ENCODE results near the gene SLC16A5.

SLC16A5 gene

DNA sequence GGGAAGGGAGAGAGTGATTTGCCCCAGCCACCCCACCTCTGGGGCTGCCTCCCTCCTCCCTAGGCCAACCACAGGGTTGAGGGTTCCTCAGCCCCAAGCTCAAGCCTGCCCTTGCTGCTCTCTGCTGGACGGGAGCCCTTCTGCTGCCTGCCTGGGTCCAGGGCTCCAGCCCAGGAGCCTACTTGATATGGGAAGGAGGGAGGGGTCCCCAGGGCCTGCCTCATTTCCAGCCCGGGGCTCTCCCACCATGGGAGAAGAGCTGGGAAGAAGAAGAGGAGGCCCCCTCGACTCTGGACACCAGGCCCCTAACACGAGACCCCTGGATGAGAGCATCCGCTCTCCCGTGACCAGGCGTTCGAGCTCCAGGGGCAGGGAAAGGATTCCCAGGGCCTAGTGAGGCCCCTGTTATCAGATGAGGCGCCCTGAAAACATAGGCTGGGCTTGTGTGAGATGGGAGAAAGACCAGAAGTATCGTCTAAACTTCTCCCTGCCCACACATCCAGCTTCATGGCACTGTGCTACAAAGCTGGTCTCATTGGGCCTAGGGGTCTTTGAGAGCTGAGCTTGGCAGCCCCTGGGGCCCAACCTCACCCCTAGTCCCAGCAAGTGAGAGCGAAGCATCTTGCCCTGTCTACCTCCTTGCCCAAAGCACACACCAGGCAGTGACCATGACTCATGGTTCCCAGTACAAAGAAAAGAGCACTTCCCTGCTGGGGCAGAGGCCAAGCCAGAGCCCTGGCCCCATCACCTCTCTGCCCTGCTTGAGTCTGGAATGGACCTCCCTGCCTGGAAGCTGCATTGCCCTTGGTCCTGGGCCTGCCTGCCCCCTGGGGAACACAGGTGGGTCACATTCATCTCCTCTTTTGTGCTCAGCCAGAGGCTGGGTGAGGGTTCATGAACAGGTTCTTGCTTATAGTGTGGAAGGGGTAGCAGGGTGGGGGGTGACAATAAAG lies 987 bp downstream of the SLC16A5 start:
- TF ChIP-seq, protein P1, sequence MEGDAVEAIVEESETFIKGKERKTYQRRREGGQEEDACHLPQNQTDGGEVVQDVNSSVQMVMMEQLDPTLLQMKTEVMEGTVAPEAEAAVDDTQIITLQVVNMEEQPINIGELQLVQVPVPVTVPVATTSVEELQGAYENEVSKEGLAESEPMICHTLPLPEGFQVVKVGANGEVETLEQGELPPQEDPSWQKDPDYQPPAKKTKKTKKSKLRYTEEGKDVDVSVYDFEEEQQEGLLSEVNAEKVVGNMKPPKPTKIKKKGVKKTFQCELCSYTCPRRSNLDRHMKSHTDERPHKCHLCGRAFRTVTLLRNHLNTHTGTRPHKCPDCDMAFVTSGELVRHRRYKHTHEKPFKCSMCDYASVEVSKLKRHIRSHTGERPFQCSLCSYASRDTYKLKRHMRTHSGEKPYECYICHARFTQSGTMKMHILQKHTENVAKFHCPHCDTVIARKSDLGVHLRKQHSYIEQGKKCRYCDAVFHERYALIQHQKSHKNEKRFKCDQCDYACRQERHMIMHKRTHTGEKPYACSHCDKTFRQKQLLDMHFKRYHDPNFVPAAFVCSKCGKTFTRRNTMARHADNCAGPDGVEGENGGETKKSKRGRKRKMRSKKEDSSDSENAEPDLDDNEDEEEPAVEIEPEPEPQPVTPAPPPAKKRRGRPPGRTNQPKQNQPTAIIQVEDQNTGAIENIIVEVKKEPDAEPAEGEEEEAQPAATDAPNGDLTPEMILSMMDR (IDR thresholded peaks at IDR 0.05; ENCODE audit: borderline replicate concordance, control extremely low read depth, extremely low read depth, insufficient read depth, missing control alignments), result peak; percentile 11
- in situ Hi-C loops (cut with MboI; ENCODE audit: low sequenced_read_pairs, unreplicated experiment), result no loop called here
- DNase-seq (ENCODE audit: low spot score), result no peak

DNA sequence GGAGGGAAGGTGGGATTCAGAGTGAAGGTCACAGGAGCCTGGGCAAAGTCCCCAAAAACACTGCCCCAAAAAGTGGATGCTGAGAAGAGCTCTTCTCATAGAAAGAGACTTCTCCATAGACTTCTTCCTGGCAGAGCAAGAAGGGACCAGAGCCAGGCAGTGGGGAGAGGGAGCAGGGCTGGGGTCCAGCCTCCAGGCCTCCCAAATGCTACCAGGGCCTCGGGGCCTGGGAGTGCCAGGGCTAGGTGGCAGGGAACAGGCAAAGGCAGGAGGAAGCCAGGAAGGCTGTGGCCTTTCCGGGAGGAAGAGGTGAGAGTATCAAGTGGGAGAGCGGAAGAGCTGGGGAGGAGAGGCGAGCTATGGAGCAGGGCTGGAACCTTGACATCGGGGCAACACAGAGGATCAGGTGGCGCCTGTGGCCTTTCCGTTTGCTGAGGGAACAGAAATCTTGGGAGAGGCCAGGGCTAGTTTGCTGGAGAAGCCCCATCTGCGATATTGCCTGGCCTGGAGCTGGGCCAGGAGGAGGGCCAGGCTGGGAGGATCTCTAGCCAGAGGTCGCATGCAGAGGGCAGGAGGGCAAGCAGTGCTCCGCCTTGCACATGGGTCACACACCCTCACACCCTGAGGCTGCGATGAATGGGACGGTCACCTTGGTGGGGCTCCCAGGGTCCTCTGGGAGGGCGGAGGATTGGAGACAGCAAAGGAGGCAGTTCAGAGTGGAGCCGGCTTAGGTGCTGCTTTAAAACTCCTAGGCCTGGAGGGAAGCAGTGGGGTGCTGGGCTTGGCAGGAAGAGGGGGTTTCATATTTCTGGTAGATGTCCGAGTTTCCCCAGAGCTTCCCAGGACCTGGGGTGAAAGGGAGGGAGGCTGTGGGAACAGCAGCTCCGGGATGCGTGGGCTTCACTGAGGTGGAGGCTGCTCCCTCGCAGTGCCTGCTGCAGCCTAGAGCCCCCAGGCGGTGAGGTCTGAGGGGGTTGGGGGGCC lies 3.4 kb downstream of the SLC16A5 start:
- in situ Hi-C loops (cut with MboI; ENCODE audit: low sequenced_read_pairs, unreplicated experiment), result no loop called here
- DNase-seq (ENCODE audit: low spot score), result no peak
- TF ChIP-seq, protein P1 (IDR thresholded peaks at IDR 0.05; ENCODE audit: borderline replicate concordance, control extremely low read depth, extremely low read depth, insufficient read depth, missing control alignments), result no peak

DNA sequence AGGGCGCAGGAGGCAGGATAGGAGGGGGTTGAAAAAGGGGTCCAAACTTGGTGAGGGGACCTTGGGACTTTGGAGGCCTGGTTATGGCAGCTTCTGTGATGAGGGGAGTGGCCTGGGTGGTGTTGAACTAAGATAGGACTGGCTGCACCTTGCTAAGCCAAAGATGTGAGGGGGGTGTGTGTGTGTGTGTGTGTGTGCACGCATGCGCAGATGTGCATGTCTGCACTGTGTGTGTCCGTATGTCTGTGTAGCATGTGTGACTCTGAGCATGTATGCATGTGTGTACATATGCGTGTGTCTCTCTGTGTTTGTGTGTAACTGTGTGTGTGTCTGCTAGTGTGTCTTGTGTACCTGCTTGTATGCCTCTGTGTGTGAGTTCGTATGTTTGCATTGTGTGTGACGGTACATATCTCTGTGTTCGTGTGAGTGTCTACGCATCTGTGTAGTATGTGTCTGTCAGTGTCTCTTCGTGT lies 4.1 kb downstream of the SLC16A5 start:
- in situ Hi-C loops (cut with MboI; ENCODE audit: low sequenced_read_pairs, unreplicated experiment), result no loop called here
- TF ChIP-seq, protein P1 (IDR thresholded peaks at IDR 0.05; ENCODE audit: borderline replicate concordance, control extremely low read depth, extremely low read depth, insufficient read depth, missing control alignments), result no peak
- DNase-seq (ENCODE audit: low spot score), result no peak

DNA sequence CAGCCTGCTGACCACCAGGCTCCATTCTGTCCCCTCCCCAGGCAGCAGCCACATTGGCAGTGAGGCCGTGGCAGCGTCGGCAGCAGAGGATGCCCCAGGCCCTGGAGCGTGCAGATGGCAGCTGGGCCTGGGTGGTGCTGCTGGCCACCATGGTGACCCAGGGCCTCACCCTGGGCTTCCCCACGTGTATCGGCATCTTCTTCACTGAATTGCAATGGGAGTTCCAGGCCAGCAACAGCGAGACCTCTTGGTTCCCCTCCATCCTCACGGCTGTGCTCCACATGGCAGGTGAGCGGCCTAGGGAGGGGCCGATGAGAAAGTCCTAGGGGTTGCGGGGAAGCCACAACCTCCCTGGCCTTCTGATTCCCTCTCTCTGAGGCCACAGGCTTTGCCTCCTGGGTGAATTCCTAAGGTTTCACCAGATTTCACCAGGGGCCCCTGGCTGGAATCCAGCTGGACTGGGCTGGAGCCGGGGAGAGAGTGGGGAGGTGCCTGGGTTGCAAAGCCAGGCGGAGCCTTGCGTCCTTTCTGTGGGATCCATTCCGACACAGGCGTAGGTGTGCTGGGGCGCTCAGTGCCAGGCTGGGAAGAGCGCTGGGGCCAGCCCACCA lies 5.9 kb downstream of the SLC16A5 start:
- DNase-seq (ENCODE audit: low spot score), result no peak
- TF ChIP-seq, protein P1 (IDR thresholded peaks at IDR 0.05; ENCODE audit: borderline replicate concordance, control extremely low read depth, extremely low read depth, insufficient read depth, missing control alignments), result no peak
- in situ Hi-C loops (cut with MboI; ENCODE audit: low sequenced_read_pairs, unreplicated experiment), result no loop called here

DNA sequence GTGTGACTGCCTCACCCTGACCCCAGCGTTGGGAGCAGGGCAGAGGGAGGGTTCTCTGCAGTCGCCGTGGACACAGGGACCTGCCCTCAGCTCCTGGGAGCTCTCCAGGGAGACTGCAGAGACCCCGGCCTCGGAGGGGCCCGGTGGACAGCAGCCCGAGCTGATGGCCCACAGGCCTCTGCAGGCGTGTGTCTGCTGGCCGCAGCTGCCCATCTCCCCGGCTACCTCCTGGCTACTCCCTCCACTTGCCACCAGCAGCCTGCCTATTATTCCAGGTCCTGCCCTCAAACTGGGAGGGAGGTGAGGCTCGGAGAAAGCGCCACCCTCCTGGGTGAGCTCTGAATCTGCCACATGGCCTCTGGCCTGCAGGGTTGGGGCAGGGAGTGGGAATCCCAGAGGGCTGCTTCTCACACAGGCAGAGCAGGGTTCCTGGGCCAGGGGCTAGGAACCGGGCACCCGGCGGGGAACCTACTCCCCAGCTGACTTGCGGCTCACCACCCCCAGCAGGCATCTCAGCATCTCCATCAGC lies 7.2 kb downstream of the SLC16A5 start:
- TF ChIP-seq, protein P1 (IDR thresholded peaks at IDR 0.05; ENCODE audit: borderline replicate concordance, control extremely low read depth, extremely low read depth, insufficient read depth, missing control alignments), result no peak
- no peak for DNase-seq (ENCODE audit: low spot score)
- in situ Hi-C loops (cut with MboI; ENCODE audit: low sequenced_read_pairs, unreplicated experiment), result no loop called here
